Ishikawa (cell line): ENCODE data around the gene RPS14.
A peak's percentile ranks its signal among the peaks of the same experiment; 100 is the strongest.

ENCODE experiments used
- CEBPB ChIP-seq: IDR thresholded peaks from 2 replicates; pipeline ENCODE4 v1.6.1; 2012
- EP300 ChIP-seq: IDR thresholded peaks from 2 replicates; pipeline ENCODE4 v1.6.1; 2012; ENCODE audit warnings: borderline replicate concordance
- FOXM1 ChIP-seq: IDR thresholded peaks from 2 replicates; pipeline ENCODE4 v1.6.1; 2012; ENCODE audit warnings: low read depth, borderline replicate concordance
- MAX ChIP-seq: IDR thresholded peaks from 2 replicates; pipeline ENCODE4 v1.6.1; 2012
- RAD21 ChIP-seq: IDR thresholded peaks from 2 replicates; pipeline ENCODE4 v1.6.1; 2012; ENCODE audit warnings: low read depth
- REST ChIP-seq: IDR thresholded peaks from 2 replicates; pipeline ENCODE4 v1.6.1; 2012; ENCODE audit warnings: low read depth, mild to moderate bottlenecking
- TAF1 ChIP-seq: IDR thresholded peaks from 2 replicates; pipeline ENCODE4 v1.6.1; 2012; ENCODE audit warnings: low read depth, mild to moderate bottlenecking
- TEAD4 ChIP-seq: IDR thresholded peaks from 2 replicates; pipeline ENCODE4 v1.6.1; 2012
- ZBTB7A ChIP-seq: IDR thresholded peaks from 2 replicates; pipeline ENCODE4 v1.6.1; 2012; ENCODE audit warnings: low read depth

- TF ChIP-seq TAF1 (no peak; the same call in 1 of the 2 replicates), MAX (peak; percentile 83), EP300 (peak; percentile 100), RAD21 (peak; percentile 36; the same call in 1 of the 2 replicates), TEAD4 (peak; percentile 100), FOXM1 (peak; percentile 99), ZBTB7A (peak; percentile 51; the same call in 1 of the 2 replicates), REST (no peak), CEBPB (peak; percentile 64; the same call in 1 of the 2 replicates)
These were observed 24.3 kb upstream of the RPS14 start for GRCh38 chr5:150473673-150474358.
